GM15510 (cell line): ENCODE measurements around the gene SEC22C.

Source experiments
- POLR2A ChIP-seq: IDR thresholded peaks from 3 replicates; pipeline ENCODE4 v1.6.1; 2011; ENCODE audit warnings: borderline replicate concordance; ENCODE audit not compliant: insufficient read length; ENCODE audit errors: extremely low read depth

SEC22C gene

GRCh38 chr3:42511201-42511600 lies 70.6 kb downstream of the SEC22C start:
- TF ChIP-seq POLR2A, result no peak

GRCh38 chr3:42510325-42510724 lies 71.4 kb downstream of the SEC22C start:
- TF ChIP-seq POLR2A, result no peak

GRCh38 chr3:42509111-42509510 lies 72.7 kb downstream of the SEC22C start:
- TF ChIP-seq POLR2A, result no peak

- no peak for TF ChIP-seq POLR2A
Measured at GRCh38 chr3:42508562-42508961, 73.2 kb downstream of the SEC22C start.

GRCh38 chr3:42507761-42508335 lies 73.9 kb downstream of the SEC22C start:
- no peak for TF ChIP-seq POLR2A

- TF ChIP-seq POLR2A, result no peak
Measured at GRCh38 chr3:42507252-42507651, 74.5 kb downstream of the SEC22C start.

GRCh38 chr3:42505849-42506410 lies 75.8 kb downstream of the SEC22C start:
- TF ChIP-seq POLR2A, result no peak

- TF ChIP-seq POLR2A, result no peak
Measured at GRCh38 chr3:42505128-42505848, 76.5 kb downstream of the SEC22C start.

- no peak for TF ChIP-seq POLR2A
Measured at GRCh38 chr3:42504334-42505127, 77.2 kb downstream of the SEC22C start.

GRCh38 chr3:42503957-42504333 lies 77.8 kb downstream of the SEC22C start:
- TF ChIP-seq POLR2A, result no peak

GRCh38 chr3:42503251-42503924 lies 78.4 kb downstream of the SEC22C start:
- TF ChIP-seq POLR2A, result no peak

- no peak for TF ChIP-seq POLR2A
Measured at GRCh38 chr3:42502429-42503250, 79.1 kb downstream of the SEC22C start, which contains the start of gene VIPR1. Gene VIPR1 (plus strand): TSS chr3:42502643. CDS start chr3:42502736, 93 bp downstream.

- TF ChIP-seq POLR2A, result no peak
Measured at GRCh38 chr3:42501681-42502428, 79.9 kb downstream of the SEC22C start.
